ENCODE results near the gene ISLR2.

Gene ISLR2

DNA sequence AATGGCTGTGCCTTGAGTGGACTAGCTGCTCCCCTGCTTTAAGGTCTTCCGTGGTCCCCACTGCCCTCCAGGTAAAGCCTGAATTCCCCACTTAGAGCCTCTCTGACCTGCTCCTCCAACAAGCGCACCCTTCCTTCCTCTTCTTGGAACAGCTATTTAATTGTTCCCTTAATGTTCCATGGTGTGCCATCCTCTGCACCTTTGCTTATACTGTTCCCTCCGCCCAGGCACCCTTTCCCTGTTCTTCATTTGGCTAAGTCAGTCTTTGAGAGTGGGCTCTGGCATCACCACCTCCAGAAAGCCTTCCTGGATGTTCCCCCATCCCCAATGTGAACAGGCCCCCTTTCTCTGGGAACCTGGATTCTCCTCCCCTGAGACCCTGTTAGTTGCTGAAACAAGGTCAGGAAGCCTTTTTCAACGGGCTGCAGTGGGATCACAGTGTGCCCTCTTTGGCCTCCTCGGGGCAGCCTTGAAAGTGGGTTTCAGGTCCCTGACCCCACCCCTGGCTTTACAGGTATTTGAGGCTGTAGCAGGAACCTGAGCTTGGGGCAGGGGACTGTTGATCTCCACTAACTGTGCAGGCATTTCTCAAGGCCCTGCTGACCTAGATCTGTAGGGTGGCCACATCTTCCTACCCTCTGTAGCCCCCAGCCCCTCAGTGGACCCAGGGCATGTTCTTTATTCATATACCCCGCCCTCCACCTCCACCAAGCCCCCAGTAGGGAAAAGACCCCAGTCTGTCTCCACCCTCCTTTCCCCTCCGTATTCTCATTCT is 48.1 kb downstream of the ISLR2 start:
- no peak for DNase-seq (ENCODE audit: low read depth)

DNA sequence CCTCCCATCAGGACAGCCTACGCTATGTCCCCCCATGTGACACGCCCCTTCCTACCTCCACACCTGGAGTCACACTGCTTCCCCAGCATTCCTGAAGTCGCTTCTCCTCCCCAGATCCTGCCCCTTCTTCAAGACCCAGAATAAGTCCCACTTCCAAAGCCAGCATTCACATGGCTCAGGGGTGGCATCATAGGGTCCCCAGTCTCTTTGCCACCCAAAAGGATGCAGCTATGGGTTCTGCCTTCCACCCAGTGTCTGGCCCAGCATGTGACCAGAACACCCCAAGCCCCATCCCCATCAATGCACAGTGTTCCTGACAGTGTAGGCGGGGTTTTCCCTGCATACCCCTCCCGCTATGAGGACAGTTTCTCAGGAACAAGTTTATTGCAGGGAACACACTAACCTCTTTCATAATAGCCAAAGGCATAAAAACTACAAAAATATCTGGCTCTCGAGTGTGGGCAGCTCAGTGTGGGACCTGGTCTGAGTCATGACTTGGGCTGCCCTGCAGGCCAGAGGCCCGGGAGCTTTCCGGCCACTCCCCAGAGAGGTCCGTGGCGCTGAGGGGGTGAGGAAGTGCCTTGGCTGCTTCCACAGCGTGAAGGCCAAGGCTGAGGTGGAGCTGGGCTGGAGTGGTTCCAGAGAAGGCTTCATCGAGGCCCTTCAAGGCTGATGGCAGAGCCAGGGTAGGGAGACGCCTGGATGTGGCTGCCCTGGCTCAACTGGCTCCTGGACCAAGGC is 48.9 kb downstream of the ISLR2 start:
- peak; percentile 96 for DNase-seq (ENCODE audit: low read depth)

DNA sequence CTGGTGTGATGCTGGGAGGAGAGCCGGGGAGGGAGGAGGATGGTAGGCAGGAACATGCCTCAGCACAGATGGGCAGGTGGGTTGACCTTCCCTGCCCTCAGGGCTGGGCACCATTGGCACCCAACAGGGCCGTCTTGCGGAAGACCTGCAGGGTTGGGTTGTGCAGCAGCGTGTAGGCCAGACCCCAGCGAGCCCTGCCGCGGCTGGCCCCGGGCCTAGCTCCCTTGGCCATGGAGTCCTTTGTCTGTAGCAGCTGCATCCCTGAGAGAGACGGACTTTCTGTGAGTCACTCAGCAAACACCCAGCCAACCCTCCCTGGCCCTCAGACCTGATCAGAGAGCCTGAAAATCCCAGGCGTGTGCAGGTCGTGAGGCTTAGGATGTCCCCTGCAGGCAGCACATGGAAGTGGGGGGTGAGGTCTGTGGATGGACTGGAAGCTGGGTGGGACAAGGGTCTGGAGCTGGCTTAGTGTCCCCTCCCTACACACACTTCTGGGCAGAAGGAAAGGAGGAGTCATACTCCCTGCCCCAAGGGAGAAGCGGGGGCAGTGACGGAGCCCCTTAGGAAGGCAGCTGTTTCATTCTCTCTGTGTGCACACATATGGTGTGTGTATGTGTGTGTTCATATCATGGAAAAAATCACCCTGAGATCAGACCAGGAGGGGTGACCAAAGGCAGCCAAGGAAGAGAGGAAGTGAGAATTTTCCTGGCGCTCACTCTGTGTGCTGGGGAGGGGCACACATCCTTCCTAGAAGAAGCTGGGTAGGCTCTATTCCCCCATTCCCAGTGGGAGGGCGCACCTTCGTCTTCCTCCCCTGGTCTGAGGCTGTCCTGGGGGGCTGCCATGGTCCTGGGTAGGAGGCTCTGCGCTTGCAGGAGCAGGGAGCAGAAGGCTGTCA is 49.8 kb downstream of the ISLR2 start:
- DNase-seq (ENCODE audit: low read depth) = no peak

DNA sequence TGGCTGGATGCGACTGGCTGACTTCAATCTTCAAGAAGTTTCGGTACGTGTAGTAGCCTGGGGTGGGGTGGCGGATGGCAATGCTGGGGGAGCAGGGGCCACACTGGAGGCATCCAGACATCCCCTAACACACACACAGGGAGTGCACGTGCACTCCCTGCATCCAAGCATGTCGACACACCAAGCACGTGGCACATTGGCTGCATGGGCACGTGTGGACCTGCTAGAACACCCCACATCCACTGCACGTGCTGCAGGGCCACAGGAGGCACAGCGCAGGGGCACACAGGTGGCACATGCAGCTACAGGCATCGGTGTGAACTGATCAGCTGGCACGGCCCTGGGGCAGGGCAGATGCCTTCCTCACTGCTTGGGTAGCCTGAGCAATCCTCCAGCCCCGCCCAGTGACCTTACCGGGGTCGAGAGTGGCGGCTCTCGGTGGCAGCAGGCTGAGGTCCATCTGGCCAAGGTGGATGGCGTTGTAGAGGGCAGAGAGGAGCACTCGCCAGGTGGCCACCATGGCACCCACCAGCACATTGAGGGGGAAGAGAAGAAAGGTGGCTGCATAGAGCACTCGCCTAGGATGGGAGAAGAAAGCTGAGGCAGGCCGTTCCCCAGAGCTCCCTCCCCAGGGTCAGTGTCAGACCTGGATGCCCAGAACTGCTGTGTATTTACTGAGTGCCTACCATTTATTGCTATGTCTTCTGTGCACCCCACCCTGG is 50.7 kb downstream of the ISLR2 start:
- no peak for DNase-seq (ENCODE audit: low read depth)

DNA sequence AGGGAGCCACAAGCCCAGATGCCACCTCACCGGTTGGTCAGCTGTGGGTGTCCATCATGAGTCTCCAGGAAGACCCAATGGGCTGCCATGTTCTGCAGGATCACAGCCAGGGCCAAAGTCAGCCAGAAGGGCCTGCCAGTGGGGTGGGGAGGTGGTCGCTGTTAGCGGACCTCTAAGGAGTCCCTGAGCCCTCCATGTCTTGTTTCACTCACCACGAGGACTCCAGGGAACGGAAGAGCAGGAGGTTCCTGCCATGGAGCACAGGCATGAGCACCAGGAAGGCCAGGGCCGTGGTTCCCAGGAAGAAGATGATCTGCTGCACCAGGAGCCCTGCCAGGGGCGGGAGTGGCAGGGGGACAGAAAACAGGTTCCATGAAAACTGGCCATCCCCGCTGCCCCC is 51.7 kb downstream of the ISLR2 start:
- no peak for DNase-seq (ENCODE audit: low read depth)

DNA sequence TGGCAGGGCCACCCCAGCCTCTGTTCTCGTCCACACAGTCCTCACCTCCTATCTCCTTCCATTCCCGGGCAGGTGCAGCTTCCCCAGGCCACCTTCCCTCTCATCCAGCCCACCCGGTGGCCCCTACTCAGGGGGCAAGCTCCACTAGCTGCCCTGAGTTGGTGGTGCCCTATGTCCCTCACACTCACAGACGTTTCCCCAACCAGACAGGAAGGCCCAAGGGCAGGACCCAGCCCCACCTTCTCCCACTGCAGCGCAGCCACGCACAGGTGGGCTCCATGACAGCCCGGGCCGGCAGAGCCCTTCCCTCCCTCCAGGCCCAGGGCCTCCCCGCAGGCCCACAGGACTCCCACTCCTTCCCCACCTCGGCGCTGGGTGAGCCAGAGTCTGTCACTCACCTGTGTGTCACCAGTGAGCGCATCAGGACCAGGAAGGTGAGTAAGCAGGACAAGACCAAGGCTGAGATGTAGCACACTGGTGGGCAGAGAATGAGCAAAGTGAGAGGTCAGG is 54.3 kb downstream of the ISLR2 start:
- DNase-seq (ENCODE audit: low read depth) = no peak

DNA sequence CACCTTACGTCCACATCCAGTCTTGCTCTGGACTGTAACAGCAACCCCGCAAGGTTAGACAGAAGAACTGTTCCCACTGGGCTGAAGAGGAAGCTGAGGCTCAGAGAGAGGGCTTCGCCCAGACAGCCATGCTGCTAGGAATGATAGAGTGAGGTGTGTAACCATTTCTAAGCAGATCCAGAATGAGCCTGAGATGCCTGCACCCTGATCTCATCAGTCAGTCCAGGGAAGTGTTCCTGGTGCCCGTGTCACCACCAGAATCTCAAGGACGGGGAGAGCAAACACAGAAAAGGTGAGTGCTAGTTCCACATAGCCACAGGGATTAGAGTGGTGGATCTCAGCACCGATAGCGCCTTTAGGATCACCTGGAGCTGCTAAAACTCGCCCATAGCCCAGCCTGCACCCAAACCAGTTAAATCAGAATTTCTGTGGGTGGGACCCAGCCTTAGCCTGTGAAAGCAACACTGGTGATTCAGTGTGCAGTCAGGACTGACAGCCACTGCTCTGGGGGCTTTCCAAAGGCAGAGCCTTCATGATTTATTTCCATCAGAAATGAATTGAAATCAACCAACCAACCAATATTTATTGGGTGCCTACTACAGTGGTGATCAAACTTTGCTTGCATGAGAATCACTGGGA is 55.4 kb downstream of the ISLR2 start:
- no peak for DNase-seq (ENCODE audit: low read depth)
